SK-N-MC (cell line): Measurements from ENCODE around the gene ZNF148.
A peak's percentile ranks its signal among the peaks of the same experiment; 100 is the strongest.

ENCODE experiments used
- DNase-seq: peaks from one replicate; pipeline ENCODE4 v3.0.0-alpha.2; 2011; ENCODE audit warnings: low read depth, low spot score
- H3K27ac ChIP-seq: fragments of 200-600 bp; sonication (generic); 2 replicates; pipeline ENCODE4 v1.5.1; 2016; ENCODE audit warnings: mixed run types
- H3K36me3 ChIP-seq: fragments of 200-600 bp; sonication (generic); 2 replicates; pipeline ENCODE4 v1.6.1; 2017; ENCODE audit warnings: antibody characterized with exemption, low read length, mixed read lengths; ENCODE audit not compliant: insufficient read depth
- H3K4me3 ChIP-seq: fragments of 200-600 bp; sonication (generic); 2 replicates; pipeline ENCODE4 v1.5.1; 2016
- H3K9ac ChIP-seq: fragments of 200-600 bp; sonication (generic); 2 replicates; pipeline ENCODE4 v1.8.0; 2017; ENCODE audit warnings: mixed run types, mixed read lengths; ENCODE audit not compliant: insufficient read length
- H3K9me3 ChIP-seq: fragments of 200-600 bp; sonication (generic); 2 replicates; pipeline ENCODE4 v1.6.1; 2017; ENCODE audit warnings: low read depth, mild to moderate bottlenecking, antibody characterized with exemption, low read length, moderate library complexity, mixed read lengths
- EZH2 ChIP-seq: fragments of 200-600 bp; sonication (generic); IDR thresholded peaks from one replicate; pipeline ENCODE4 v1.6.1; 2017; ENCODE audit warnings: antibody characterized with exemption
- FOXP2 ChIP-seq: optimal IDR thresholded peaks from 2 replicates; pipeline ENCODE3; 2011; ENCODE audit warnings: mild to moderate bottlenecking, moderate library complexity; ENCODE audit not compliant: insufficient read depth; ENCODE audit errors: extremely low read length, control extremely low read depth
- POLR2AphosphoS5 ChIP-seq: IDR thresholded peaks from 2 replicates; pipeline ENCODE4 v1.6.1; 2012; ENCODE audit warnings: mild to moderate bottlenecking, low read depth, low read length, borderline replicate concordance

Gene ZNF148

DNA sequence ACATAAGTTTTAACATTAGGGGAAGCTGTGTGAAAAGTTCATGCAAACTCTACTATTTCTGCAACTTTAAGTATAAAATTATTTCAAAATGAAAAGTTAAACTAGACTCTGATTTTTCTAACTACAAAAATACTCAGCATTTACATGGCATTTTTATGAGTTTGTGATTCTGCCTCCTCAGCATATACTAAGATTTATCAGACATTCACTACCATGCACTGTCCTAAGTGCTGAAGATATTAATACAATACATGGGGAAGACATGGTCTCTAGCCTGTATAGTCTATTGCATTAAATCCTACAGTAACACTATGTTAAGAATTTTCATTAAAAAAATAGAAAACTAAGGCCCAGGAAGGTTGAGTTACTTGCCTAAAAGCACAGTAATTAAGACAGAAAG lies 80.7 kb downstream of the ZNF148 start:
- Histone ChIP-seq H3K27ac (no peak overlapping the region), H3K4me3 (no peak overlapping the region)

GRCh38 chr3:125292015-125292414 lies 83.1 kb downstream of the ZNF148 start:
- DNase-seq = no peak
- Histone ChIP-seq H3K9me3 (no peaks in the 10 kb centered on the region), H3K4me3 (no peak overlapping the region), H3K36me3 (peaks cover 18% of the 10 kb centered on the region), H3K9ac (no peak overlapping the region), H3K27ac (no peak overlapping the region)
- TF ChIP-seq FOXP2 (no peak), EZH2 (no peak), POLR2AphosphoS5 (no peak)

More for the DNA sequence above, 80.7 kb downstream of the ZNF148 start:
- peaks cover 6% of the 10 kb centered on the region; the same call in 1 of the 2 replicates for H3K36me3 ChIP-seq
- H3K9ac ChIP-seq = no peak overlapping the region
- DNase-seq = peak; percentile 12
- no peak for TF ChIP-seq POLR2AphosphoS5
- TF ChIP-seq EZH2 = no peak
- TF ChIP-seq FOXP2 = no peak
- no peaks in the 10 kb centered on the region for H3K9me3 ChIP-seq

DNA sequence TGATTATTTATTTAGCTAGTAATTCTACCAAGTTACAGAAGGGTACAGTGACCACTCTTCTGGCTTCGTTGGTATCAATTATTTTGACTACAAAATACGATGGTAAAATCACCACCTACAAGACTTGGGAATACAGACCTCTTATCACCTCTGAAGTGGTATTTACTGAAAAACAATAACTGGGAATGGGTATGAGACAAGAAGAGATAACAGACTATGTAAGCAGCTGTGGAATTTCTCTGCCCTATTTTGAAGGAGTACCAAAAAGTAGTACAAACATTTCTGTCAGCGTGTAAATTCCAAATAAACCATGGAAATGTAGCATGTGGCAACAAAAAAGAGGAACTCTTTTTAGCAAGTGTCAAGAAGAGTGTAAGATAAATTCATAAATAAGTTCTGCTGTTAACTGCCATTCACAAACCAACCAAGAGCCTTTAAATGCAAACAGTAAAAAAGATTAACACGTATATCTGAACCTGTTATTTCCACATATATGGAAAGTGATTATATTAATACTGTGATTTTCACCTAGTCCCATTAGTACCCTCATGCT lies 85.6 kb downstream of the ZNF148 start:
- no peak overlapping the region for H3K9ac ChIP-seq
- DNase-seq = no peak
- H3K9me3 ChIP-seq = no peaks in the 10 kb centered on the region
- TF ChIP-seq POLR2AphosphoS5 = no peak
- TF ChIP-seq EZH2 = no peak
- no peak for TF ChIP-seq FOXP2
- peaks cover 23% of the 10 kb centered on the region for H3K36me3 ChIP-seq
- no peak overlapping the region for H3K27ac ChIP-seq
- H3K4me3 ChIP-seq = no peak overlapping the region

GRCh38 chr3:125287248-125287647 lies 87.9 kb downstream of the ZNF148 start:
- Histone ChIP-seq H3K4me3 (no peak overlapping the region), H3K9me3 (no peaks in the 10 kb centered on the region), H3K27ac (no peak overlapping the region), H3K36me3 (peaks cover 19% of the 10 kb centered on the region), H3K9ac (no peak overlapping the region)
- no peak for DNase-seq
- TF ChIP-seq EZH2 (no peak), FOXP2 (no peak), POLR2AphosphoS5 (no peak)

DNA sequence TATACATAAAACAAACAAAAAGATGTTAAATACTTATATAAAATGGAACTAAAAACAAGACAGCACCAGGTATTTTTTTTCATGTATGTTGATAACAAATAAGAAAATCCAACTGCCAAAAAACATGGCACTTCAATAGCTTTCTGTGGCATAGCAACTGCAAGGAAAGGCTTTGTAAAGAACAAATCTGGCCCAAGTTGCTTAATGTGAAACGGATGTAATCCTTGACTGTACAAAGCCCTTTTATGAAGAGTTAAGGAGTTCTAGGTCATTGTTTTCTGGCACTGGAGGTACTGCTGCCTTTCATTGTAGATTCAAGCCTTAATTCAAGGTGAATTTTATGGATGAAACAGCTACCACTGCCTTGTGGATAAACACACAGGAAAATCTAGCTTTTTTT lies 93.7 kb downstream of the ZNF148 start:
- H3K9ac ChIP-seq = no peak overlapping the region
- H3K36me3 ChIP-seq = peaks cover 14% of the 10 kb centered on the region
- TF ChIP-seq FOXP2 (no peak), EZH2 (no peak), POLR2AphosphoS5 (no peak)
- peak overlapping the region; percentile 77 for H3K27ac ChIP-seq
- no peak overlapping the region for H3K4me3 ChIP-seq
- H3K9me3 ChIP-seq = no peaks in the 10 kb centered on the region
- DNase-seq = no peak

- TF ChIP-seq EZH2 = no peak
- peak; percentile 16 for TF ChIP-seq FOXP2
- TF ChIP-seq POLR2AphosphoS5 = no peak
- peak; percentile 97 for DNase-seq
Measured at GRCh38 chr3:125280668-125281361, 94.3 kb downstream of the ZNF148 start.

DNA sequence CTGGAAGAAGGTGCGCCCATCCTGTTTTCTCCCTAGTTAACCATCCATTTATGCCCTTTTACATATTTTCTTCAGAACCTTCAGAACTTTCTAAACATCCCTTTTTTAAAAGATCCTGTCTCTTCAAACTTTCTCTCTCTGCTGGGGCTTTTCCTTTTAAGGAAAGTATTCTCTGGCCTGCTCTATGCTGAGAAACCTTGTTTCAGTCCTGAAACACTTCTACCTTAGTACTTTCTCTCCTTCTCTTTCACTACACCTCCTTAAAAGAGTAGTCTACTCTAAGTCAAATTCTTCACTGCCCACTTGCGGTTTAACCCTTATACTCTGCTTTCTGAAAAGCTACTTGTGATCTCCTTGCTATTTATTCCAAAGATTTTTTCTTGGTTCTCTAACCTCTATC lies 97.0 kb downstream of the ZNF148 start:
- Histone ChIP-seq H3K4me3 (no peak overlapping the region), H3K9me3 (no peaks in the 10 kb centered on the region), H3K9ac (no peak overlapping the region), H3K27ac (no peak overlapping the region), H3K36me3 (peaks cover 20% of the 10 kb centered on the region)
- DNase-seq = no peak
- TF ChIP-seq EZH2 (no peak), FOXP2 (no peak), POLR2AphosphoS5 (no peak)

More at GRCh38 chr3:125280668-125281361, 94.3 kb downstream of the ZNF148 start:
- Histone ChIP-seq H3K9ac (no peak overlapping the region), H3K4me3 (peak overlapping the region; percentile 1; the same call in 1 of the 2 replicates), H3K9me3 (no peaks in the 10 kb centered on the region), H3K36me3 (peaks cover 17% of the 10 kb centered on the region), H3K27ac (peak overlapping the region; percentile 77; the same call in 1 of the 2 replicates)

- H3K27ac ChIP-seq = no peak overlapping the region
- no peak for DNase-seq
Measured at GRCh38 chr3:125271127-125271526, 104.0 kb downstream of the ZNF148 start.

More at GRCh38 chr3:125271127-125271526, 104.0 kb downstream of the ZNF148 start:
- TF ChIP-seq EZH2 (no peak), FOXP2 (no peak), POLR2AphosphoS5 (no peak)
- Histone ChIP-seq H3K36me3 (peaks cover 51% of the 10 kb centered on the region), H3K9ac (no peak overlapping the region), H3K9me3 (peaks cover 7% of the 10 kb centered on the region; the same call in 1 of the 2 replicates), H3K4me3 (no peak overlapping the region)
